Lower leg skin (tissue), 3 donors: ENCODE data around the gene PLCG2.

Source experiments
- CTCF ChIP-seq, 3 donors: fragments of 450-650 bp; IDR thresholded peaks; one replicate each; pipeline ENCODE4 v1.5.1; 2016; ENCODE audit warnings: antibody characterized with exemption in 3 of 3, mild to moderate bottlenecking in 3 of 3, moderate library complexity in 2 of 3
- POLR2A ChIP-seq, 2 donors: fragments of 450-650 bp; IDR thresholded peaks; one replicate each; pipeline ENCODE4 v1.6.1; 2016 to 2017; ENCODE audit warnings: antibody characterized with exemption in 2 of 2, mild to moderate bottlenecking in 1 of 2, moderate library complexity in 1 of 2

DNA sequence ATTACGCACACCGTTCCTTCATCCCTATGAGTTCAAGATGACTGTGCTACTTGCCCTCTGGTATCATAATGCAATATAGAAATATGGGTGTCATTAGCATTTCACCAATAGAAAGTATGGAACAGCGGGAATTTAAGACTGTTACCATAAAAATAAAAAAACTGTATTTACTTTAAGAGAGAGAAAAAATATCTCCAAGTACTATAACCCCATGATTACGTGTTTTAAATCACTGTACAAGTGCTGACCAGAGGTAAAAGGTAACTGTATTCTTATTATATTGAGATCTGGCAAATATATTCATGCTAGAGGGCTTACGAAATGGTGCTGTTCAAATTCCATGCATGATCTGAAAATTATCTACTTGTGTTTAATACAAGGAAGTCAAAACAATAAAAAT is 226.9 kb downstream of the PLCG2 start:
- no peak for TF ChIP-seq CTCF (IDR thresholded peaks at IDR 0.05)
- no peak for TF ChIP-seq POLR2A (IDR thresholded peaks at IDR 0.05)
